Left cardiac atrium (tissue), 4 donors: Measurements from ENCODE around the gene FAM167B. TPM values are rescaled to one million over a fixed set of nuclear protein-coding genes. Genes with fewer than 3 reads are reported as not detected.
A peak's percentile ranks its signal among the peaks of the same experiment; 100 is the strongest.
"Not testable (repeated sequence)": the region's sequence is repeated elsewhere in the genome, so short reads cannot be mapped to it uniquely, and the experiment has no call there.

Experiments
- ATAC-seq, 2 donors: fragments of 200-7000 bp; cut with Tn5 transposase; one replicate each; pipeline ENCODE4 v1.9.1; 2020; ENCODE audit warnings: mild to moderate bottlenecking in 2 of 2, moderate library complexity in 2 of 2
- DNase-seq: peaks from one replicate; pipeline ENCODE4 v3.0.0-alpha.2; 2020
- intact Hi-C, 2 donors: fragments of 100-400 bp; cut with DNase I; formaldehyde crosslinking; loops; one replicate each; pipeline versions ENCODE4 v1.14.1 to v1.15.1; 2022 to 2023
- total RNA-seq, 2 donors: library from RNA; stranded (reverse); fragmentation: NEBNext Ultra II Directional; extraction: Animal tissue kit (Norgen Biotek cat#: 25700); gene quantifications; one replicate each; pipeline ENCODE4 v1.2.1, GENCODE V29; 2021
- donor health status: DM: no; HTN: yes; CAD: no.
- donor health status: DM: no; HTN: yes; CAD: no; lungs with severe emphysema.
- donor health status: DM: yes; HTN: yes; CAD: no.
- donor health status: Dilated cardiomyopathy.

Gene FAM167B
- total RNA-seq, 2 donors from 2014 or later = 5.5 to 9.8 TPM

GRCh38 chr1:32286763-32287162 is 39.7 kb downstream of the FAM167B start:
- no peak for DNase-seq
- no peak for ATAC-seq
- intact Hi-C loops = no loop called here

- ATAC-seq (no peak), DNase-seq (no peak)
- intact Hi-C loops = no loop called here
Observed at GRCh38 chr1:32289256-32289655, 42.2 kb downstream of the FAM167B start.

GRCh38 chr1:32291145-32291707 is 44.2 kb downstream of the FAM167B start:
- DNase-seq (no peak), ATAC-seq (peak in 1 of 2 donors; percentile 8)
- intact Hi-C loops = loop anchor here in 1 of 2 donors (10.0 kb wide), 1 partner anchor 46 kb away; the partner anchor contains the start of gene FAM167B

- DNase-seq = peak; percentile 97
- intact Hi-C loops = loop anchor here in 1 of 2 donors (10.0 kb wide), 1 partner anchor 47 kb away; the partner anchor contains the start of gene FAM167B
- ATAC-seq = peak; percentile 99
Observed at GRCh38 chr1:32291708-32292538, 44.9 kb downstream of the FAM167B start, which contains the start of gene HDAC1. HDAC1 (plus strand) TSS chr1:32292083; CDS start chr1:32292170, 87 bp downstream.

GRCh38 chr1:32298211-32298610 is 51.2 kb downstream of the FAM167B start:
- intact Hi-C loops = loop anchor here in 1 of 2 donors (10.0 kb wide), 1 partner anchor 53 kb away; the partner anchor contains the start of gene FAM167B
- DNase-seq, ATAC-seq: not testable (repeated sequence)

Other genes with a start within 250 kb of the FAM167B start
- 10 to 100 TPM; 57.2 to 76.6 TPM for gene KHDRBS1, start 233.4 kb upstream of the FAM167B start, total RNA-seq
- gene TMEM39B, start 174.3 kb upstream of the FAM167B start, total RNA-seq = 1 to 10 TPM; 8.2 to 9.5 TPM
- gene KPNA6, start 139.2 kb upstream of the FAM167B start, total RNA-seq = 10 to 100 TPM; 59.3 to 73.3 TPM
- 10 to 100 TPM; 20.3 to 35.6 TPM for gene TXLNA, start 67.5 kb upstream of the FAM167B start, total RNA-seq
- 10 to 100 TPM in 1 of 2 donors, 1 to 10 TPM in 1; 7.5 to 13.8 TPM for gene CCDC28B, start 46.6 kb upstream of the FAM167B start, total RNA-seq
- gene IQCC, start 41.6 kb upstream of the FAM167B start, total RNA-seq = under 1 TPM; 0.76 to 0.97 TPM
- not detected for gene DCDC2B, start 38.1 kb upstream of the FAM167B start, total RNA-seq
- 1 to 10 TPM; 8.8 to 9.9 TPM for gene TMEM234, start 24.9 kb upstream of the FAM167B start, total RNA-seq
- 100 to 1,000 TPM in 1 of 2 donors, 10 to 100 TPM in 1; 95.1 to 110 TPM for gene EIF3I, start 24.8 kb upstream of the FAM167B start, total RNA-seq
- 1 to 10 TPM; 1.2 to 2.6 TPM for gene LCK, start 4.0 kb downstream of the FAM167B start, total RNA-seq
- 10 to 100 TPM; 34.8 to 34.9 TPM for gene HDAC1, start 44.9 kb downstream of the FAM167B start, total RNA-seq
- 10 to 100 TPM; 34.5 to 53.9 TPM for gene MARCKSL1, start 89.0 kb downstream of the FAM167B start, total RNA-seq
- gene FAM229A, start 115.3 kb downstream of the FAM167B start, total RNA-seq = 1 to 10 TPM; 1.8 to 2.6 TPM
- under 1 TPM; 0.44 to 0.79 TPM for gene TSSK3, start 115.3 kb downstream of the FAM167B start, total RNA-seq
- 10 to 100 TPM; 42.2 to 43.8 TPM for gene BSDC1, start 147.2 kb downstream of the FAM167B start, total RNA-seq
- under 1 TPM in 1 of 2 donors, not detected in 1; 0.03 TPM for gene ZBTB8B, start 217.8 kb downstream of the FAM167B start, total RNA-seq